Astrocyte of the cerebellum (primary cell): Measurements from ENCODE around the gene SPATA20.

Source experiments
- DNase-seq: peaks from one replicate; pipeline ENCODE4 v3.0.0-alpha.2; 2011; ENCODE audit warnings: low read depth
- H3K4me3 ChIP-seq: 2 replicates; pipeline ENCODE4 v1.5.1; 2011; ENCODE audit warnings: mild to moderate bottlenecking, low read depth, low read length, moderate library complexity
- CTCF ChIP-seq: IDR thresholded peaks from 2 replicates; pipeline ENCODE4 v1.5.1; 2012; ENCODE audit warnings: low read length, low read depth, moderate library complexity, mild to moderate bottlenecking; ENCODE audit errors: missing control alignments
- in situ Hi-C: cut with HindIII; loops from 2 replicates; pipeline ENCODE4 v1.10.0; 2017; ENCODE audit warnings: low sequenced_read_pairs

Gene SPATA20

GRCh38 chr17:50527949-50528474 is 19.0 kb upstream of the SPATA20 start:
- in situ Hi-C loops: no loop called here
- TF ChIP-seq CTCF: no peak
- H3K4me3 ChIP-seq: no peak overlapping the region
- DNase-seq: no peak

DNA sequence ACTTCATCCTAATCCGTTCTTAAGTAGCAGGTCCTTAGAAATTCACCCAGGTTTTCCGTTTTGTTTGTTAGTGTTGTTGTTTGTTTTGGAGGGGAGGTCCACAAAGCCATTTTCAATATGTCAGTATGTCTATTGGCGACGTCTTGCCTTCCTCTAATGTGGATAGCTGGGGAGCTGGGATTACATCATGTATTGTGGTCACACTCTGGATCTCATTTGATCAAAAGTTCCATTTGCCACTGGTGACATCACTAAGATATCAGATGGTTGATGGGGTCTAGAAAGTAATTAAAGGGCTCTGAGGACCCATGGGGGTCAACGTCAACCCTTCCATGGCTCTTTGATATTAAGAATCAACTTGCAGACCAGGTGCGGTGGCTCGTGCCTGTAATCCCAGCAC is 17.1 kb upstream of the SPATA20 start:
- no peak overlapping the region for H3K4me3 ChIP-seq
- no peak for TF ChIP-seq CTCF
- no peak for DNase-seq
- in situ Hi-C loops: no loop called here

DNA sequence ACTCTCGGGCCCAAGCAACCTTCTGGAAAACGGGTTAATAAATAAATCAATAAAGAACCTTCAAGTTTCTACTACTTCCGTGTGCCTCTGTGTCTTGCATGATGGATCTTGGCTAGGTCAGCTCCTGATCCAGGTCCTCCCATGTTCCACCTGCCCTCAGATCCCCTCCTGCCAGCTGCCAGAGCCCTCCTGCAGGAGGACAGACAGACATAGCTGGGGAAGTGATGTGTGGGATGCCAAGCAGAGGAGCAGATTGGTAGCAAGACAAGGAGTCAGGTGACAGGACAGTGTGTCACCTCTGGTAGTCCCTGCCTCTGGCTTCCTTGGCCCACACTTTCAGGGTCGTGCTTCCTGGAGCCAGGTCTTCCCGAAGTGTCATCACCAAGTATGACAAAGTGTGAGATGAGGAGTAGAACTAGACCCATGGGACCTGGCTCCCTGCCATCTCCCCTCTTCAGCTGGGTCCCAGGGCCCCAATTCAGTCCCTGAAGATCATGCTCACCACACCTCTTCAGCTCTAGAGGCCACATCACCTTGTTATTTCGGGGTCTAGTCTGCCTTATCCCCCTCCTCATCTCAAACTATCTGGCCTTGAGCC is 15.4 kb upstream of the SPATA20 start:
- no peak for DNase-seq
- in situ Hi-C loops: no loop called here
- TF ChIP-seq CTCF: no peak
- H3K4me3 ChIP-seq: no peak overlapping the region

DNA sequence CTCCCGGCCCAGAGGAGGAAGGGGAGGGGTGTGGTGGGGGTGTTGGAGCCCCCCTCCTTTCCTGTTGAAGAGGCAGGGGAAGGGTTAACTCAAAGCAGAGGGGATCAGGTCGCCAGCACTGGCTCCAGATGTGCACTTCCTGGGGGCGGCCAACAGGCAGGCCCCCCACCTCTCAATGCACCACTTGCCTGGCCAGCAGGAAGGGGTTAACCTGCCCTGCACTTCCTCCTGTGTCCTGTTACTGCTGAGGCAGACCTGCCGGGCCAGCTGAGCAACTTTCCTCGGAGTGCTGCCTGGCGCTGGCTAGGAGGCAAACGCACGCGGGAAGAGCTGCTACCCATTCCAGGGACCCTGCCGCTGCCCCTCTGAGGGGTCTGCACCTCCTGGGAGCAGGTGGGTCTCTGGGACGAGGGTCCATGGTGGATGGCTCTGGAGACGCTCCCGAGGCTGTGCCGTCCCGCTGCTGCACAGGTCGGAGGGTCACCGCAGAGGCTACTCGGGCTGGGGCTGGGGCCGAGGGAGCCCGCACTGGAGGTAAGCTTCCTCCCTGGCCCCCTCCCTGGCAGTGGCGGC is 14.4 kb upstream of the SPATA20 start, which contains the start of gene EPN3:
TSS of gene EPN3 (plus strand) at position 284 of the 573 bp plus-strand sequence. CDS start 3,822 bp downstream, outside the sequence.
- DNase-seq: no peak
- in situ Hi-C loops: no loop called here
- H3K4me3 ChIP-seq: no peak within 1 kb of the TSS
- no peak for TF ChIP-seq CTCF

DNA sequence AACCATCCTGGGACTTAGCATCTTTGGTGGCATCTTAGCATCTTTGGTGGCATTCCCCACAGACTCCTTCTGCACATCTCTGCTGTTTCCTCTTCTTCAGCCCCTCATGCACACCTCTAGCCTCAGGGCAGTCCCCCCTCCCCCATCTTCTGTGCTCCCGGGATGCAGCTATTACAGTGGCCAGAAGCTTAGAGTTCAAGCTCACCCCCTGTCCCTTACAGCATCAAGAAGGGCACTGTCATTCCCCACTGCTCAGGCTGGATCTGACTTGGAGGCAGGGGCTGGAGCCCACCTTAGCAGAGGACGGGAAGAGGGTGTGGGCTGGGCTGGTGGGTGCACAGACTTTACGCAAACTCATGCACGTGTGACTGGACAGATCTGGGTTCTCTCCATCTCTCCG is 13.8 kb upstream of the SPATA20 start:
- in situ Hi-C loops: no loop called here
- no peak overlapping the region for H3K4me3 ChIP-seq
- TF ChIP-seq CTCF: no peak
- no peak for DNase-seq

DNA sequence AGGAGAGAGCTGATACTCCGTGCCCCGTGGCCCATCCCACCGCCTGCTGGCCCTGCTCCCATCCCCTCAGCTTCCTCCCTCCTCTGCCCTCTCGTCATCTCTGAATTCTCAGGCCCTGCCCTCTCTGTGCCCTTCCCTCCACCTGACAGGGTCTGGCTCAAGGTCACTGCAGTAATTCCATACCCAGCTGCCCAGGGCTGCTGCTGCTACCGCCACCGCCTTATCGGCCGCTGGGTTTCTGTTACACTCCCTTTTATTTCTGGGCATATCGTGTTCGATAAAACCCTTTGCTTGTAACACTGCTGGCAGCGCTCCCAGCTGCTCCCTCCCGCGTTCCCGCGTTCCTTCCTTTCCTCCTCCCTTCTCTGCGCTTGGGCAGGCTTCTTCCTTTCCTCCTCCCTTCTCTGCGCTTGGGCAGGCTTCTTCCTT is 13.2 kb upstream of the SPATA20 start:
- in situ Hi-C loops: no loop called here
- no peak overlapping the region for H3K4me3 ChIP-seq
- no peak for DNase-seq
- no peak for TF ChIP-seq CTCF
